Subcutaneous adipose tissue (tissue), 4 donors: Measurements from ENCODE around the gene PTGDS. TPM values are rescaled to one million over a fixed set of nuclear protein-coding genes. Genes with fewer than 3 reads are reported as not detected.

Experiments used
- total RNA-seq, 4 donors: library from RNA; depleted of rRNA; stranded (reverse); fragments of >200 nt; gene quantifications; one replicate each; pipeline ENCODE4 v1.1.0, GENCODE V29; 2016
- TF ChIP-seq, protein P1 (sequence below): fragments of 450-650 bp; IDR thresholded peaks from one replicate; pipeline ENCODE4 v1.5.1; 2016; ENCODE audit warnings: low read depth, mild to moderate bottlenecking, control low read depth, antibody characterized with exemption, moderate library complexity

PTGDS gene
- total RNA-seq, 4 donors from 2014 or later = 15.5 to 57.3 (median 26.8) TPM

DNA sequence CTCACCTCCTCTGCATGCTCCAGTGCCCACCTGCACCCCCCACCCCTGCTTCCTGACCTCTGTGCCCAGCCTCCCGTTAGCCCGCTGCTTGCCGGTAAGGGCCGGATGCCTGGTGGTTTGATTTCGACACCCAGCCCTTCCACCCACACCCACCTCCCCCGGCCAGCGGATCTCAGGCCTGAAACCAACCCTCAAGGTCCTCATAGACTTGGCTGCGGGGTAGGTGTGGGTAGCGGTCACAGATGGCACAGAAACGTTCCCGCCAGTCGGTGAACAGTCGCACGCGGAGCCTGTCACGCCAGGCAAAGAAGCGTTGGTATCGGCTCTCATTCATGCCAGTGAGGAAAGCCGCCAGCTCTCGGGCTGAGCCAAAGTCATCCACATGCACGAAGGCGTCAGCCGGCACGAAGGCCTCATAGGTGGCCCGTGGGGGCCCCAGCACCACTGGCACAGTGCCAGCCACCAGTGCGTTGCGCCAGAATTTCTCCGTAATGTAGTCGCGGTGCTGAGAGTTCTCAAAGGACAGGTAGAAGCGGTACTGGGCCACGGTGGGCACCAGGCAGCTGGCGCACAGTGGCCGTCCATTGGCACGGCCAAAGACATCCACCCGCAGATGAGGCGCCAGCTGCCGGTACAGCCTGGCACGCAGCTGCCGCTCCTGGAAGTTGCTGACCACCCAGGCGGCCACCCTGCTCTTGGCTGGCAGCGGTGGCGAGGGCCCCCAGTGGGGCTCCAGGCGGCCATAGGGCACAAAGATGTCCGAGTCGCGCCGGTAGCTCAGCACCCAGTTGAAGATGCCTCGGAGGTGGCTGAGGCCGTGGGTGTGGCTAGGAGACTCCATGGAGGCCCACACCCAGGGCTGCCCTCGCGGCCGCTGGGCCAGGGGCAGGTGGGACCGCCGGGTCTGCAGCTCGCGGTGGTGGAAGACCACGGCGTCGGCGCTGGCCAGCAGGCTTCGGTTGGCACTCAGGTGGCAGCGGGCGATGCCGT is 53.5 kb downstream of the PTGDS start:
- TF ChIP-seq, protein P1, sequence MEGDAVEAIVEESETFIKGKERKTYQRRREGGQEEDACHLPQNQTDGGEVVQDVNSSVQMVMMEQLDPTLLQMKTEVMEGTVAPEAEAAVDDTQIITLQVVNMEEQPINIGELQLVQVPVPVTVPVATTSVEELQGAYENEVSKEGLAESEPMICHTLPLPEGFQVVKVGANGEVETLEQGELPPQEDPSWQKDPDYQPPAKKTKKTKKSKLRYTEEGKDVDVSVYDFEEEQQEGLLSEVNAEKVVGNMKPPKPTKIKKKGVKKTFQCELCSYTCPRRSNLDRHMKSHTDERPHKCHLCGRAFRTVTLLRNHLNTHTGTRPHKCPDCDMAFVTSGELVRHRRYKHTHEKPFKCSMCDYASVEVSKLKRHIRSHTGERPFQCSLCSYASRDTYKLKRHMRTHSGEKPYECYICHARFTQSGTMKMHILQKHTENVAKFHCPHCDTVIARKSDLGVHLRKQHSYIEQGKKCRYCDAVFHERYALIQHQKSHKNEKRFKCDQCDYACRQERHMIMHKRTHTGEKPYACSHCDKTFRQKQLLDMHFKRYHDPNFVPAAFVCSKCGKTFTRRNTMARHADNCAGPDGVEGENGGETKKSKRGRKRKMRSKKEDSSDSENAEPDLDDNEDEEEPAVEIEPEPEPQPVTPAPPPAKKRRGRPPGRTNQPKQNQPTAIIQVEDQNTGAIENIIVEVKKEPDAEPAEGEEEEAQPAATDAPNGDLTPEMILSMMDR = no peak

Other genes with a start within 250 kb of the PTGDS start
- gene LCN10, start 234.6 kb upstream of the PTGDS start, total RNA-seq = 1 to 10 TPM in 3 of 4 donors, under 1 TPM in 1; 0.68 to 8.6 (median 3.8) TPM
- gene LCN6, start 229.0 kb upstream of the PTGDS start, total RNA-seq = 10 to 100 TPM in 2 of 4 donors, 1 to 10 TPM in 2; 2.4 to 18.3 (median 7.9) TPM
- not detected for gene LCN8, start 219.3 kb upstream of the PTGDS start, total RNA-seq
- not detected for gene LCN15, start 213.0 kb upstream of the PTGDS start, total RNA-seq
- 10 to 100 TPM; 22.2 to 68.8 (median 54.4) TPM for gene TMEM141, start 186.2 kb upstream of the PTGDS start, total RNA-seq
- gene CCDC183, start 181.2 kb upstream of the PTGDS start, total RNA-seq = 1 to 10 TPM in 2 of 4 donors, under 1 TPM in 2; 0.51 to 2.4 (median 1.5) TPM
- 10 to 100 TPM; 29.4 to 78.2 (median 33.4) TPM for gene RABL6, start 169.6 kb upstream of the PTGDS start, total RNA-seq
- 1 to 10 TPM in 1 of 4 donors, under 1 TPM in 3; 0.33 to 3.0 (median 0.48) TPM for gene AJM1, start 135.0 kb upstream of the PTGDS start, total RNA-seq
- gene PHPT1, start 128.1 kb upstream of the PTGDS start, total RNA-seq = 10 to 100 TPM; 31.8 to 56.6 (median 45.7) TPM
- gene MAMDC4, start 125.2 kb upstream of the PTGDS start, total RNA-seq = 1 to 10 TPM in 2 of 4 donors, under 1 TPM in 1, not detected in 1; 0.68 to 1.5 (median 1.1) TPM
- 100 to 1,000 TPM; 187 to 332 (median 293) TPM for gene EDF1, start 111.2 kb upstream of the PTGDS start, total RNA-seq
- 1 to 10 TPM; 2.9 to 7.7 (median 6.1) TPM for gene TRAF2, start 91.0 kb upstream of the PTGDS start, total RNA-seq
- gene FBXW5, start 32.8 kb upstream of the PTGDS start, total RNA-seq = 100 to 1,000 TPM in 3 of 4 donors, 10 to 100 TPM in 1; 87.9 to 363 (median 126) TPM
- gene C8G, start 32.3 kb upstream of the PTGDS start, total RNA-seq = 1 to 10 TPM in 1 of 4 donors, not detected in 3; 2.6 TPM
- gene LCN12, start 25.2 kb upstream of the PTGDS start, total RNA-seq = not detected
- not detected for gene LCNL1, start 5.5 kb downstream of the PTGDS start, total RNA-seq
- 10 to 100 TPM in 3 of 4 donors, 1 to 10 TPM in 1; 5.1 to 30.6 (median 26.9) TPM for gene PAXX, start 14.9 kb downstream of the PTGDS start, total RNA-seq
- gene CLIC3, start 19.1 kb downstream of the PTGDS start, total RNA-seq = 1 to 10 TPM in 2 of 4 donors, not detected in 2; 1.8 to 2.2 TPM
- 10 to 100 TPM; 13.5 to 58.6 (median 19.3) TPM for gene ABCA2, start 50.7 kb downstream of the PTGDS start, total RNA-seq
- under 1 TPM in 2 of 4 donors, not detected in 2; 0.22 to 0.34 TPM for gene FUT7, start 54.6 kb downstream of the PTGDS start, total RNA-seq
- 10 to 100 TPM; 17.5 to 61.6 (median 29.8) TPM for gene NPDC1, start 68.7 kb downstream of the PTGDS start, total RNA-seq
- gene ENTPD2, start 76.6 kb downstream of the PTGDS start, total RNA-seq = not detected
- gene SAPCD2, start 93.1 kb downstream of the PTGDS start, total RNA-seq = under 1 TPM in 3 of 4 donors, not detected in 1; 0.19 to 0.66 (median 0.51) TPM
- gene UAP1L1, start 100.0 kb downstream of the PTGDS start, total RNA-seq = 10 to 100 TPM in 3 of 4 donors, 1 to 10 TPM in 1; 6.7 to 14.8 (median 11.2) TPM
- gene MAN1B1, start 109.5 kb downstream of the PTGDS start, total RNA-seq = 10 to 100 TPM; 19.1 to 61.9 (median 47.8) TPM
- 100 to 1,000 TPM in 3 of 4 donors, 10 to 100 TPM in 1; 57.4 to 135 (median 117) TPM for gene DPP7, start 137.2 kb downstream of the PTGDS start, total RNA-seq
- gene GRIN1, start 161.7 kb downstream of the PTGDS start, total RNA-seq = not detected
- gene LRRC26, start 192.5 kb downstream of the PTGDS start, total RNA-seq = not detected
- gene TMEM210, start 194.6 kb downstream of the PTGDS start, total RNA-seq = not detected
- 10 to 100 TPM; 11.6 to 53.1 (median 22.6) TPM for gene ANAPC2, start 211.1 kb downstream of the PTGDS start, total RNA-seq
- 10 to 100 TPM; 26.7 to 69.3 (median 55.8) TPM for gene SSNA1, start 211.2 kb downstream of the PTGDS start, total RNA-seq
- gene TPRN, start 223.2 kb downstream of the PTGDS start, total RNA-seq = 10 to 100 TPM in 1 of 4 donors, 1 to 10 TPM in 3; 1.8 to 10.5 (median 4.9) TPM
- 10 to 100 TPM; 19.9 to 29.7 (median 22.7) TPM for gene TMEM203, start 228.1 kb downstream of the PTGDS start, total RNA-seq
- 1 to 10 TPM; 2.6 to 6.2 (median 3.7) TPM for gene NDOR1, start 228.2 kb downstream of the PTGDS start, total RNA-seq
- gene RNF208, start 244.7 kb downstream of the PTGDS start, total RNA-seq = 1 to 10 TPM in 2 of 4 donors, under 1 TPM in 1, not detected in 1; 0.88 to 2.4 (median 1.9) TPM
- gene CYSRT1, start 247.7 kb downstream of the PTGDS start, total RNA-seq = under 1 TPM in 1 of 4 donors, not detected in 3; 0.34 TPM
- gene RNF224, start 250.0 kb downstream of the PTGDS start, total RNA-seq = not detected